GM12892 (cell line): ENCODE data around the gene CHST11.
A peak's percentile ranks its signal among the peaks of the same experiment; 100 is the strongest.

Source experiments
- DNase-seq: peaks from one replicate; pipeline ENCODE4 v3.0.0; 2011; ENCODE audit not compliant: insufficient read length
- FAIRE-seq: peaks from 2 replicates; lab custom pipeline; 2011; peaks lifted over from hg19 to GRCh38; lab: Jason Lieb, UNC
- POLR2A ChIP-seq: IDR thresholded peaks from 2 replicates; pipeline ENCODE4 v1.6.1; 2011; ENCODE audit warnings: low read depth, low read length, control low read depth
- POLR2AphosphoS5 ChIP-seq: IDR thresholded peaks from 2 replicates; pipeline ENCODE4 v1.6.1; 2011; ENCODE audit warnings: low read depth, low read length, control low read depth
- TAF1 ChIP-seq: IDR thresholded peaks from 2 replicates; pipeline ENCODE4 v1.6.1; 2011; ENCODE audit warnings: low read depth, mild to moderate bottlenecking, control low read depth, low read length, borderline replicate concordance

The CHST11 gene

DNA sequence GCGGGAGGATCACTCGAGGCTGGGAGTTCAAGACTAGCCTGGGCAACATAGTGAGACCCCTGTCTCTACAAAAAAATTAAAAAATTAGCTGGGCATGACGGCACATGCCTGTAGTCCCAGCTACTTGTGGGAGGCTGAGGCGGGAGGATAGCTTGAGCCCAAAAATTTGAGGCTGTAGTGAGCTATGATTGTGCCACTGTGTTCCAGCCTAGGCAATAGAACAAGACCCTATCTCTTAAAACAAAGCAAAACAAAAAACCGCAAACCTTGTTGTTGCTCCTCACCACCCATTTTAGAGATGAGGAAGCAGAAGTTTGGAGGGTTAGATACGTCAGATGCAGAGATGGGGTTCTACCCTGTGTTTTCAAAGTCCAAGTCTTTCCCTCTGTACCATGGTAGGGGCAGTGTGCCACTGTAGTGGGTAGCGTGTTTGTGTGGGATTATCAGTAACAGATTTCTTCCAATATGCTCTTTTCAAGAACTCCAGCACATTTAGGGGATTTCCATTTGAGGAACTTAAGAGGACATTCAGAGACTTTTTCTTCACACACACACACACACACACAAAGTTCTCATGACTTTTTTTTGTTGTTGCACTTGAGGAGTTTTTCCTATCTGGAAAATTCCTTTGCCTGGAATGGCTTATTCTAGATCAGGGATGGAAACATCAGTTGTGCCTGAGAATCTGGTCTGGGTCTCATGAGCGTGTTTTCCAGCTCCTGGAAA, 186.5 kb downstream of the CHST11 start:
- FAIRE-seq, result peak; percentile 68
- DNase-seq, result no peak

DNA sequence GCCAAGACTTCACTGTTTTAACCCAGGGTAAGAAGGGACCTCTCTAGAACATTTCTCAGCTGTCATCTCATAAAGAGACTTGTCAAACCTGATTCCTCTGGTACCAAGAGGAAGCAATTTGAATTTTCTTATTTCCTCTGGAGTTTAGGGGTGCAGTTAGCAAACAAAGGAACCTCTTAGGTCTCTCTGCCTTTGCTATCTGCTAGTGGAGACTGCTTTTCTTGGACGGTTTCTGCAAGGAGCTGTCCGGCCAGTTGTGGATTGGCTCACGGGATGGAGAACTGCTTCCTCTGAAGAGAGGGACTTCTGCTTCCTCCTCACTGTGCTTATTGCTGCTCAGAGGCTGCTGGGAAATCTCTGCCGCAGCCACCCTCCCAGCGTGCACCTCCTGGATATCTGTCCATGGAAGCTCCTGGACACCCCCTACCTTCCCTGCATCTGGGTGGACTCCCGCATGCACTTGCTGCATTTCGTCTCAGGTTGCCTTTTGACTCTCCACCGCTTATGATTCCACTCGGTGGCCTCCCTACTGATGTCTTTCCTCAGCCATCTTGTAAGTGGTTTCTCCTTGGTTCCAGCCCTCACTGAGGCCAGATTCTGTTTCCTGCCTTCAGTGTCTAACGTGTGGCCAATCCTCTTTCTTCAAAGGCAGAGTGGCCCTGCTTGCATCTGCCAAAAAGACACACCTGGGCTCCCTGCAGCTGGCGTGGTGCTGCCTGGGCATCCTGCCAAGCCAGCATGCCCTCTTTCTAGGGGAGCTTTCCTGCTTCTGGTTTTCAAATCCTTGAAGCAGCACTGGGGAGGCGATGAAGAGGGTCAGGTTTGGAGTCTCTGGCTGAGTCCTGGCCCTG, 187.3 kb downstream of the CHST11 start:
- no peak for TF ChIP-seq POLR2A
- no peak for TF ChIP-seq TAF1
- TF ChIP-seq POLR2AphosphoS5, result no peak
- no peak for DNase-seq
- FAIRE-seq, result peak; percentile 73

More for the DNA sequence above, 186.5 kb downstream of the CHST11 start:
- TF ChIP-seq TAF1 (no peak), POLR2AphosphoS5 (no peak), POLR2A (no peak)

DNA sequence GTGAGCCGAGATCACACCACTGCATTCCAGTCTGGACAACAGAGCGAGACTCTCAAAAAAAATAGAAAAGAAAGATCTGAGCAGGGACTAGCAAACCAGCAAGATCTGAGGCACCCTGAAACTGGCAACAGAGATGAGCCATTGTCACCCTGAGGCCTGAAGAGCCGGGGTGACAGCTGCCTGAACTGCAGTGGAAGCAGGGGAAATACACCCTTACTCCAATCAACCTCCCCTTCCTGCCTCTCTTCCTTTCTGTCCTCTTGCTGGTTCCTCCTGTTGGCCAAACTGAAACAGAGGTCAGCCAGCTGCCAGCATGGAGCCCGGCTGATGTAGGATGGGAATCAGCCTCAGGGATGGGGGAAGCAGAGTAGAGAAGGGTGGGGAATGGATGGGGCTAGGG, 192.0 kb downstream of the CHST11 start:
- FAIRE-seq (no peak), DNase-seq (no peak)
- TF ChIP-seq TAF1 (no peak), POLR2AphosphoS5 (no peak), POLR2A (no peak)

DNA sequence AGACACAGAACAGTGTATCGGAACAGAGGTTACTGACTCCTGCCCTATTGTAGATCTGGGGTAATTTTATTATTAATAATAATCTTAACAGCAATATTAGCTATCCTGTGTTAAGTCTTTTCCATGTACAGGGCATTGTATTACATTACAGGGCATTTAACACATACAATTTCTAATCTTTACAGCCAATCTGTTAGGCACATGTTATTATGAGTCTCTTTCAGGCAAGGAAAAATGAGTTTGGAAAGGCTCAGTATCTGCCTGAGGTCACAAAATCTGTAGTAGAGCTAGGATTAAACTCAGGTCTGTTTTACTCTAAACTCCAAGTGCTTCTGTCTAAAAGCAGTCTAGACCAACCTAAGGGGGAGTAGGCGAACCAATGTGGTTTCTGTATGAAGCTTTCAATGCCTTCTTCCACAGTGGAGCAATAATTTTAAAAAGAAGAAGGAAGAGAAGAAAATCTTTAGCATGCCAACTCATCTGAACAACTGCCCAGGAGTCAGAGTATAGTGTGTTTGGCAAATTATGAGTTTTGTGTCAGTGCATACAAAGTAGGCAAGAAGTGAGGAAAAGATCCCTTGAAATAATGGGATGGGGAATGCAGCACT, 192.6 kb downstream of the CHST11 start:
- no peak for FAIRE-seq
- no peak for TF ChIP-seq POLR2A
- no peak for TF ChIP-seq TAF1
- TF ChIP-seq POLR2AphosphoS5, result no peak

DNA sequence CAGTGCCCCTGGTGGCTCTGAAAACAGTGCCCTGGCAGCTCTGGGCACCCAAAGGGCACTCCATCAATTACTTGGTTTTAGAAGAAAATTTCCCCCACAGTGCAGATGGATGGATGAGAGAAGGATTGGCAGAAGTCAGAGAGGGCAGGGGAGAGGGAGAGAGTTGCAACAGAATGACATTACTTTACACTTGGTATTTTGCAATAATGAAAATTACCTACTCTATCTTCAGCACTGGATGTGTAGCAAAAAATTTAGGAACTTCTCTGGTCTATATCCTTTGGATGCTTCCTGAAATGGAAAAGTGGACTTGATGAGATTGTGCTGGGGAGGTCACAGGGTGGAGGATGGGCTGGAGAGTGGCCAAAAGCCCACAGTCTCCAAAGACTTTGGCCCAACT, 193.2 kb downstream of the CHST11 start:
- TF ChIP-seq POLR2A (no peak), POLR2AphosphoS5 (no peak)
- DNase-seq, result no peak
- no peak for FAIRE-seq

More for the DNA sequence above, 192.6 kb downstream of the CHST11 start:
- DNase-seq, result no peak

DNA sequence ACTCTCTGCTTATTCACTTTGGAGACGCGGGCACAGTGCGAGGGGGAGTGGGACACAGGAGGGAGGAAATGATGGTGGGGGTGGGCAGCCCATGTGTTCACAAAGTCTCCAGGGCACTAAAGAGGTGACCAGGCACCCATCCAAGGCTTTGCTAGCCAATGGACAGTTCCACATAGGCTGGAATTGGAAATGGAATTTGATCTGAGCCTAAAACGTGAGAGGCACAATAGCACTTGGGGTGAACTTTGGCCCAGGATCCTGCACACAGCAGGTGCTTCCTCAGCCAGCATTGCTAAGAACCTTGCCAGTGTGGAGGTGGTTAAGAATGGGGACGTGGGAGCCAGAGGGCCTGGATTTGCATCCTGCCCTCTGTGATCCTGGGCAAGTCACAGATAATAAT, 193.8 kb downstream of the CHST11 start:
- no peak for FAIRE-seq
- TF ChIP-seq POLR2A (no peak), POLR2AphosphoS5 (no peak), TAF1 (no peak)

DNA sequence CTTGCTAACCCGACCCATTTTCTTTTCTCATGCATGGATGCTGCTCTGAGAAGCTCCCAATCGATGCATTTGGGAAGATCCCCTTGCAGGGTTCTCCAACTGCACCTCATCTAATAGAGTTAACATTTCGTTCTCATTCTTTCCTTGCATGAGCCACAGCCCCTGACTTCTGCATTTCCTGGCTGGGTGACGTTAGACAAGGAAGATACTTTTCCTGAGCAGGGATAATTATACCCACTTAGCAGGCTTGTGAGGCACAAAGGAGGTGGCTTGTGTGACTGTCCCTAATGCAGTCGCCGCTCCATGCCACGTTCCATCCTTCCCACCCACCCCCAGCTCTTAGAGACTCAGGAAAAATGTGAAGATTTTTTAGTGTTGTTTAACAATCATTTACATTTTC, 195.1 kb downstream of the CHST11 start:
- no peak for DNase-seq
- FAIRE-seq, result no peak
- no peak for TF ChIP-seq POLR2AphosphoS5
- TF ChIP-seq POLR2A, result no peak
- no peak for TF ChIP-seq TAF1

More for the DNA sequence above, 193.8 kb downstream of the CHST11 start:
- DNase-seq, result no peak

DNA sequence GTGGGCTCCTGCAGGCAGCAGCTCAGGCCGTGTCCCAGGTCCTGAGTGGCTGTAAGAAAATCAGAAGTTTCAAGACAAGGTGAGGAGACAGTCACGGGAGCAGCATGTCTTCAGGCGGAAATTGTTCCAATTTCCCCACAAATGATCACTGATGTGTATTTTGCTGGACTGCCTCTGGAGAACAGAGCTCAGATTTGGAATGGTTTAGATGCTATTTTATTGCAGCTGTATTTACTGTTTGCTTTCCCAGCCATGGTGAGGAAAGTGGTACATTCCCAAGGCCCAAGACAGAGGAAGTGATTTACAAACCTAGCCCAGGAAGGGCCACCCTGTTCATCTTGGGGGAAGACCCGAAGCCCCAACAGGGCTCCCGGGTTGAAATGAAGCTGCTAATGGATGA, 195.6 kb downstream of the CHST11 start:
- FAIRE-seq (no peak), DNase-seq (no peak)
- TF ChIP-seq POLR2A, result no peak
- TF ChIP-seq POLR2AphosphoS5, result no peak
- no peak for TF ChIP-seq TAF1

DNA sequence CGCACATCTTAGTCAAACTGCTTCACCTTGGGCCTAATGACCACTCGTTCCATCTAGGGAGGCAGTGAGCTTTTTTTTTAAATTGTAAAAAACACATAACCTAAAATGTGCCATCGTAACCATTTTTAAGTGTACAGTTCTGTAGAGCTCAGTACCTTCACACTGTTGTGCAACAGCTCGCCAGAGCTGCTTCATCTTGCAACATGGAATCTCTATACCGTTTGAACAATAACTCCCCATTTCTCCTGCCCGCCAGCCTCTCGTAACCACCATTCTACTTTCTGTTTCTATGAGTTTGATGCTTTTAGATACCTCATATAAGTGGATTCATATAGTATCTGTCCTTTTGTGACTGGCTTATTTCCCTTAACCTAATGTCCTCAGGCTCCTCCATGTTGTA, 196.2 kb downstream of the CHST11 start:
- no peak for DNase-seq
- no peak for FAIRE-seq
- no peak for TF ChIP-seq TAF1
- no peak for TF ChIP-seq POLR2AphosphoS5
- TF ChIP-seq POLR2A, result no peak

DNA sequence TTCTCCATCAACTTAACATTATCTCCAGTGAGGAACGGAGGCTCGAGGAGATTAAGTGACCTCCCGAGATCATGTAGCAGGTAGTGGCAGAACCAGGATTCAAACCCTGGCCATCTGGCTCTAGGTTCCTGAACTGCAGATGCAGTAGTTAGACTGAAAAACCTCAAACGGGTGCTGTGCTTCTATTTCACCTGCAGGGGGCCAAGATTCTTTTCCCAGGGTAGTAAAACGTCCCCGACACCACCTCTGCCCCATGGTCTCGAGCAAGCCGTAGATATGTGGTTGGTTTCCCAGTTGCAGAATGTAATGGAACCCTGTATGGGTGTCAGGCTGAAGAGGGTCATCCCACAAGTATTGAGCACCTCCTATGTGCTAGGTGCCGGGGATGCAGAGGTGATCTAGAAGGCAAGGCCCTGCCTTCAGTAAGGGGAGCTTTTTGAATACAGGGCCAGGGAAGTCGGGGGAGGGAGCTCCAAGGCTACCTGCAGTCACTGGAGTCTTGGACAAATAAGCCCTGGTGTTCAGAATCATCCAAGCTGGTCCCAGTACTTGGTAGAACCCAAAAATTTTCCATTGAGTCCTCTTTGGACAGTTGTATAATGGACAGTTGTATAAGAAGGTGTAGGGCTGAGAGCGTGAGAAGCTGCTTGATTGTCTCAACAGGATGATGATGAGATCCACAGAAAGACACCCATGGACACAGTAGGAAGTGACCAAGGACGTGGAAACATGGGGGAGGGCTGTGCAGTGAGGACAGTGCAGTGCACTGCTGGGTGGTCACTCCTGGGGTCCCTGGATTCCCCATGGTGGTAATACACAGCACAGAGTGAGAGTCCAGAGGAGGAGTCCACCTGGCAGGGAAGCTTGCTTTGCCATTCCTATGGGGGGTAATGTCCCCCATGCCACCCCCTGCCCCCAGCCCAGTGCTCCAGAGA, 197.2 kb downstream of the CHST11 start:
- TF ChIP-seq TAF1 (no peak), POLR2AphosphoS5 (no peak), POLR2A (no peak)
- peak; percentile 81 for FAIRE-seq
- DNase-seq, result peak; percentile 24

DNA sequence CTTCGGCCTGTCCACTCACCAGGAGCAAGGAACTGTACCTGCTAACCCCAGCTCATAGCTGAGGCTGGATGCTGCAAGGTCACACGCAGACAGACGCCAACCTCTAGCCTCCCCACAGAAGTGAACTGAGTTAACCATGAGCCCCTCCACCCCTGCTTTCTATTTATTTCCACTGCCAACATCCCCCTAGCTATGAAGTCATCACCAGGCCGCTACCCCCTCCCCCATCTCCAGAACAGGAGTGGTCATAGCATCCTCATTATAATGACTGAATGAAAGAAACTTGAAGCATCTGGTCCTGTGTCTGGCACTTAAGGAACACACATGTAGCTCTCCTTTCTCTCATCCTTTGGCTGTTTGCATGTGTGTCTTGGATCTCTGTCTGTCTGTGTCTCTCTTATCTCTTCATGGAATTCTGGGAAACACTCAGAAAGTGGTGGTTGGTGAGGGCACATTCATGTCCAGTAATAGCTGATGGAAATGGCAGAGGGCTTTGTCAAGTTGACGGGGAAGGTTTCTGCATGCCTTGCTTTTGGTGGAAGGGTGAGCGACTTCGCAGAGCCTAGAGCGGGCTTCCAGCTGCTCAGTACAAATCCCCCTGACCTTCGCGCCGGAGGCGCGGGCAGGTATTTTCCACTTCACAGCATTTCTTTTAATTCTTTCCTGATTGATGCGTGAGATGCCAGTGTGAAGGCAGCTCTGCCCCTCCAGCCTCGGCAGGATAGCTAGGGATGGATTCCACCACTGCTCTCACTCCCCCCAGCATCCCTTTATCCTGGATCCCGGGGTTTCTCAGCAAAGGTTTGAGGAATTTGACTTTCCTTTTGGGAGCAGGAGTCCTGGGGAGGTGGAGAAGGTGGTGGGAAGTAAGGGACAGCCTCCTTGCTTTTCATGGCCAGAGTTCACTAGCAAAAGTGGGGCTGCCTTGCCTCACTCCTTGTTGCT, 198.2 kb downstream of the CHST11 start:
- TF ChIP-seq POLR2AphosphoS5, result no peak
- TF ChIP-seq TAF1, result no peak
- no peak for TF ChIP-seq POLR2A
- no peak for DNase-seq
- FAIRE-seq, result no peak
